SK-N-SH treated with all-trans-retinoic acid at 6 μM for 48 hours (cell line): ENCODE results near the gene PCDH12.

Experiments
- ATAC-seq: fragments of 200-7000 bp; cut with Tn5 transposase; 3 replicates; pipeline ENCODE4 v1.9.1; 2020; ENCODE audit warnings: mild to moderate bottlenecking, moderate library complexity
- ARNTL ChIP-seq: fragments of 450-650 bp; formaldehyde crosslinking; IDR thresholded peaks from 2 replicates; pipeline ENCODE4 v1.5.0; 2020; ENCODE audit warnings: low read depth, mild to moderate bottlenecking, moderate library complexity, borderline replicate concordance
- CREB5 ChIP-seq: fragments of 250-450 bp; sonication (Bioruptor Pico); IDR thresholded peaks from 2 replicates; pipeline ENCODE4 v1.5.1; 2020; ENCODE audit warnings: low read depth, mild to moderate bottlenecking, moderate library complexity
- CSDC2 ChIP-seq: fragments of 250-450 bp; sonication (Bioruptor Pico); IDR thresholded peaks from 2 replicates; pipeline ENCODE4 v1.5.0; 2020; ENCODE audit warnings: mild to moderate bottlenecking, moderate library complexity
- CSRNP3 ChIP-seq: fragments of 250-450 bp; sonication (Bioruptor Pico); IDR thresholded peaks from 2 replicates; pipeline ENCODE4 v1.5.1; 2021; ENCODE audit warnings: mild to moderate bottlenecking, moderate library complexity
- ESRRG ChIP-seq: fragments of 250-450 bp; sonication (Bioruptor Pico); IDR thresholded peaks from 2 replicates; pipeline ENCODE4 v1.6.1; 2021; ENCODE audit warnings: mild to moderate bottlenecking
- GLIS3 ChIP-seq: fragments of 250-450 bp; sonication (Bioruptor Pico); IDR thresholded peaks from 2 replicates; pipeline ENCODE4 v1.5.0; 2020; ENCODE audit warnings: mild to moderate bottlenecking, moderate library complexity
- ISL1 ChIP-seq: fragments of 250-450 bp; sonication (Bioruptor Pico); IDR thresholded peaks from 2 replicates; pipeline ENCODE4 v2.1.2; 2022; ENCODE audit warnings: mild to moderate bottlenecking, moderate library complexity
- OSR1 ChIP-seq: fragments of 250-450 bp; sonication (Bioruptor Pico); IDR thresholded peaks from 2 replicates; pipeline ENCODE4 v1.8.0; 2022; ENCODE audit warnings: moderate library complexity, mild to moderate bottlenecking, inconsistent platforms
- PATZ1 ChIP-seq: fragments of 250-450 bp; sonication (Bioruptor Pico); IDR thresholded peaks from 2 replicates; pipeline ENCODE4 v1.8.0; 2020; ENCODE audit warnings: mild to moderate bottlenecking, moderate library complexity, borderline replicate concordance
- POU6F1 ChIP-seq: fragments of 250-450 bp; sonication (Bioruptor Pico); IDR thresholded peaks from 2 replicates; pipeline ENCODE4 v1.8.0; 2021; ENCODE audit warnings: low read depth, mild to moderate bottlenecking, moderate library complexity, borderline replicate concordance
- PPARA ChIP-seq: fragments of 250-450 bp; sonication (Bioruptor Pico); IDR thresholded peaks from 2 replicates; pipeline ENCODE4 v1.5.0; 2020; ENCODE audit warnings: mild to moderate bottlenecking, borderline replicate concordance
- RARB ChIP-seq: fragments of 250-450 bp; sonication (Bioruptor Pico); IDR thresholded peaks from 2 replicates; pipeline ENCODE4 v1.8.0; 2021; ENCODE audit warnings: mild to moderate bottlenecking, moderate library complexity
- SNAI2 ChIP-seq: fragments of 250-450 bp; sonication (Bioruptor Pico); IDR thresholded peaks from 2 replicates; pipeline ENCODE4 v1.5.0; 2020; ENCODE audit warnings: mild to moderate bottlenecking, moderate library complexity
- TCF4 ChIP-seq: fragments of 250-450 bp; sonication (Bioruptor Pico); IDR thresholded peaks from 2 replicates; pipeline ENCODE4 v1.8.0; 2021; ENCODE audit warnings: mild to moderate bottlenecking, moderate library complexity, borderline replicate concordance
- TOX ChIP-seq: fragments of 250-450 bp; sonication (Bioruptor Pico); IDR thresholded peaks from 2 replicates; pipeline ENCODE4 v1.8.0; 2021; ENCODE audit warnings: mild to moderate bottlenecking, moderate library complexity, borderline replicate concordance
- TSHZ2 ChIP-seq: fragments of 250-450 bp; sonication (Bioruptor Pico); IDR thresholded peaks from 2 replicates; pipeline ENCODE4 v1.5.0; 2020; ENCODE audit warnings: mild to moderate bottlenecking, moderate library complexity
- ZC3H10 ChIP-seq: fragments of 250-450 bp; sonication (Bioruptor Pico); IDR thresholded peaks from 2 replicates; pipeline ENCODE4 v1.5.1; 2021; ENCODE audit warnings: mild to moderate bottlenecking, moderate library complexity
- ZFP30 ChIP-seq: fragments of 450-650 bp; formaldehyde crosslinking; IDR thresholded peaks from 2 replicates; pipeline ENCODE4 v1.5.0; 2022; ENCODE audit warnings: mild to moderate bottlenecking, moderate library complexity
- ZNF565 ChIP-seq: fragments of 450-650 bp; formaldehyde crosslinking; conservative IDR thresholded peaks from 2 replicates; pipeline ENCODE4 v1.5.0; 2020; ENCODE audit warnings: low read depth, mild to moderate bottlenecking, moderate library complexity
- ZNF70 ChIP-seq: fragments of 450-650 bp; formaldehyde crosslinking; IDR thresholded peaks from 2 replicates; pipeline ENCODE4 v1.5.0; 2020; ENCODE audit warnings: mild to moderate bottlenecking, moderate library complexity
- ZNF8 ChIP-seq: fragments of 450-650 bp; formaldehyde crosslinking; IDR thresholded peaks from 2 replicates; pipeline ENCODE4 v1.5.0; 2020; ENCODE audit warnings: mild to moderate bottlenecking, moderate library complexity

Gene PCDH12

DNA sequence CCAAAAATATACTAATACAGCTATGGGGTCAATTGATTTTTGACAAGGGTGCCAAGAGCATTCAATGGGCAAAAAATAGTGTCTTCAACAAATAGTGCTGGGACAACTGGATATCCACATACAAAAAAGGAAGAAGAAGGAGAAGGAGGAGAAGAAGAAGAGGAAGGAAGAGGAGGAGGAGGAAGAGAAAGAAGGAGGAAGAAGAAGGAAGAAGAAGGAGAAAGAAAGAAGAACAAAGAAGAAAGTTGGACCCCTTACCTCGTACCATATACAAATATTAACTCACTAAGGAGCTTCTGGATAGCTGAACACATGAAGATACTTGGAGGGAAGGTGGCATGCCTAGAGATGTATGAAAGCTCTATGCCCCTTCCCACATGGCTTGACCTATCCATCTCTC, 51.5 kb downstream of the PCDH12 start:
- no peak for TF ChIP-seq ARNTL (CRISPR knock-in tag)
- TF ChIP-seq RARB, result no peak
- TF ChIP-seq PATZ1 (CRISPR knock-in tag), result no peak
- no peak for TF ChIP-seq CSRNP3
- no peak for TF ChIP-seq PPARA (CRISPR knock-in tag)
- TF ChIP-seq ZFP30 (CRISPR knock-in tag), result no peak
- no peak for TF ChIP-seq SNAI2 (CRISPR knock-in tag)
- no peak for TF ChIP-seq ZC3H10
- TF ChIP-seq TSHZ2, result no peak
- no peak for TF ChIP-seq TOX (CRISPR knock-in tag)
- no peak for TF ChIP-seq TCF4 (CRISPR knock-in tag)
- TF ChIP-seq ESRRG (CRISPR knock-in tag), result no peak
- TF ChIP-seq GLIS3 (CRISPR knock-in tag), result no peak
- no peak for TF ChIP-seq ZNF70
- TF ChIP-seq OSR1 (CRISPR knock-in tag), result no peak
- no peak for TF ChIP-seq POU6F1 (CRISPR knock-in tag)
- TF ChIP-seq, all 23 proteins: peak for 0
- no peak for ATAC-seq

- ATAC-seq, result no peak
Observed at GRCh38 chr5:141904551-141904950, 53.5 kb downstream of the PCDH12 start.

More at GRCh38 chr5:141904551-141904950, 53.5 kb downstream of the PCDH12 start:
- TF ChIP-seq CSDC2 (CRISPR knock-in tag) (no peak), CSRNP3 (no peak), ISL1 (CRISPR knock-in tag) (no peak), SNAI2 (CRISPR knock-in tag) (no peak), TOX (CRISPR knock-in tag) (no peak), ZC3H10 (no peak), ZNF70 (no peak), ZNF565 (CRISPR knock-in tag) (no peak), CREB5 (CRISPR knock-in tag) (no peak), TSHZ2 (no peak), ARNTL (CRISPR knock-in tag) (no peak), ZFP30 (CRISPR knock-in tag) (no peak), ZNF8 (CRISPR knock-in tag) (no peak), POU6F1 (CRISPR knock-in tag) (no peak), OSR1 (CRISPR knock-in tag) (no peak), PPARA (CRISPR knock-in tag) (no peak), ESRRG (CRISPR knock-in tag) (no peak), RARB (no peak), PATZ1 (CRISPR knock-in tag) (no peak)
